ENCODE data around the gene CELF4. TPM values are rescaled to one million over a fixed set of nuclear protein-coding genes. Genes with fewer than 3 reads are reported as not detected.

The CELF4 gene
- total RNA-seq: not detected in 2 replicates

DNA sequence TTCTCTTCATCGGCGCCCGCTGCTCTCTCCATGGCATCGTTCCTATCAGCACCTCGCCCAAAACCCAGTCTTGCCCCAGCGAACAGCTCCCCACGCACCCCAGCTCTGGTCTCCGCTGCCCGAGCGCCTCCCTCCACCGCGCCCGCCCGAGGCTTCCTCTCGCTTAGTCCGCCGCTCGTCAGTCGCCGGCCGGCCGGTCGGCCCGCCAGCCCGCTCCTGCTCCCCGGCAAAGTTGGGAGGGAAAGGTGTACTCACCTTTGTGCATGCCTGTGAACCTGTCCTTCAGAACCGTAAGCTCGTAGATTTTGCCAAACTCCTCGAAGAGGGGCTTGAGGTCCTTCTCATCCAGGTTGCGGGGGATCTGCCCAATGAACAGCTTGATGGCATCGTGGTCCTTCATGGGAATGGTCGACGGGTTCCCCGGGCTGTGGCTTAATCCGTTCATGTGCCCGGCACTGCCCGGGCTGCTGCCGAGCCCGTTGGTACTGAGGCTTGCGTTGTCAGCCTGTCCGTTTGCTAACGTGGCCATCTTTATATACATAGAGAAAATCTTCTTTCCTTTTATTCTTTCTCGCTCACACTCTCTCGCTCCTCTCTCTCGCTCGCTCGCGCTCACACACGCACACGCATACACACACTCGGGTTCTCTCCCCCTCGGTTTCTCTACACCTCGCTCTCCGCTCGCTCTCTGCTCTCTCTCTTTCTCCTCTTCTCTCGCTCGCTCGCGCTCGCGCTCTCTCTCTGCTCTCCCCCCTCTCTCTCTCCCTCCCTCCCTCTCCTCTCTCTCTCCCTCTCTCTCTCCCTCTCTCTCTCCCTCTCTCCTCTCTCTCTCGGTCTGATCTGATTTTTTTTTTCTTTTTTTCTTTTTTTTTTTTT lies at the start of gene CELF4:
CELF4 (minus strand) TSS at position 698 of the 876 bp plus-strand sequence.

